Measurements from ENCODE around the gene TMIE.

The TMIE gene, protein sequence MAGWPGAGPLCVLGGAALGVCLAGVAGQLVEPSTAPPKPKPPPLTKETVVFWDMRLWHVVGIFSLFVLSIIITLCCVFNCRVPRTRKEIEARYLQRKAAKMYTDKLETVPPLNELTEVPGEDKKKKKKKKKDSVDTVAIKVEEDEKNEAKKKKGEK

DNA sequence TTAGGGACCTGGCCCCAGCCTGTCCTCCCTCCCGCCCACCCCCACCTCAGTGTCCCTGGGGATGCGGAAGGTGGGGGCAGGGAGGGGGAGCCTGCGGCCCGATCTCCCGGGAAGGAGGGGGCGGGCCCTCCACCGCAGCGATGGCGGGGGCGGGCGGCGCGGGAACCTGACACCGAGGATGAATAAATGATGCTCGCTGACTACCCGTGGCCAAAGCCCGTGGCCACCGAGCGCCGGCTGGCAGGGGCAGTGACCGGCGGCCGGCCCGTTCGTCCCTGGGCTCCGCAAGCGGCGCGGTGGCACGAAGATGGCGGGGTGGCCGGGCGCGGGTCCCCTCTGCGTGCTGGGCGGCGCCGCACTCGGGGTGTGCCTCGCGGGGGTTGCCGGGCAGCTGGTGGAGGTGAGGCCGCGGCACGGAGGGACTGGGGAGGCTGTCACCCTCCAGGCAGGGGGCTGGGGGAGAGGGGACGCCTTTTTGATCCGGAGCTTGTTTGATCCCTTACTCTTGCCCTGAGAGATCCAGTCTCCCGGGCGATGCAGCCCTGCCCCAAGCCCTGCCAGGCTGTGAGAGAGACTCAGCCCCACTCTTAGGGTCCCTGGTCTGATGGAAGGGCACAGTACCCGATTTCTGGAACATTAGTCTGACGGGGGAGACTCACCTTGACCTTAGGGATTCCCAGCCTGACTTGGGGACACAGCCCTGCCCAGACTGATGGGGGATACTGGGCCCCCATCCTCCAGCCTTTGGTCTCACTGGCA lies at the start of gene TMIE:
Gene TMIE (plus strand): TSS at position 212 of the 759 bp plus-strand sequence. CDS start 96 bp downstream, at position 308.
- DNase-seq: no peak

DNA sequence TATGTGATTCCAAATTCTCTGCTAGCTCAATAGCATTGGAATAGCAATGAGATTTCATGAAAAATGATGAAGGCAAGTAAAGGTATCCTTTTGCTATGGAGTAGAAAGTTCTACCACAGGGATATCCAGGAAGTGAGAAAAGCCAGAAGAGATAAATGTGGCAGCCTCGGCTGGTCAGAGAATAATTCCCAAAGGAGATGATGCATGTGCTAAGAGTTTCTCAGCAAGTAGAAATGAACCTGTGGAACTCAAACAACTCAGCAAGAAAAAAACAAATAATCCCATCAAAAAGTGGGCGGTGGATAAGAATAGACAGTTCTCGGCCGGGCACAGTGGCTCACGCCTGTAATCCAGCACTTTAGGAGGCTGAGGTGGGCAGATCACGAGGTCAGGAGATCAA lies 45.9 kb upstream of the TMIE start:
- no peak for DNase-seq

DNA sequence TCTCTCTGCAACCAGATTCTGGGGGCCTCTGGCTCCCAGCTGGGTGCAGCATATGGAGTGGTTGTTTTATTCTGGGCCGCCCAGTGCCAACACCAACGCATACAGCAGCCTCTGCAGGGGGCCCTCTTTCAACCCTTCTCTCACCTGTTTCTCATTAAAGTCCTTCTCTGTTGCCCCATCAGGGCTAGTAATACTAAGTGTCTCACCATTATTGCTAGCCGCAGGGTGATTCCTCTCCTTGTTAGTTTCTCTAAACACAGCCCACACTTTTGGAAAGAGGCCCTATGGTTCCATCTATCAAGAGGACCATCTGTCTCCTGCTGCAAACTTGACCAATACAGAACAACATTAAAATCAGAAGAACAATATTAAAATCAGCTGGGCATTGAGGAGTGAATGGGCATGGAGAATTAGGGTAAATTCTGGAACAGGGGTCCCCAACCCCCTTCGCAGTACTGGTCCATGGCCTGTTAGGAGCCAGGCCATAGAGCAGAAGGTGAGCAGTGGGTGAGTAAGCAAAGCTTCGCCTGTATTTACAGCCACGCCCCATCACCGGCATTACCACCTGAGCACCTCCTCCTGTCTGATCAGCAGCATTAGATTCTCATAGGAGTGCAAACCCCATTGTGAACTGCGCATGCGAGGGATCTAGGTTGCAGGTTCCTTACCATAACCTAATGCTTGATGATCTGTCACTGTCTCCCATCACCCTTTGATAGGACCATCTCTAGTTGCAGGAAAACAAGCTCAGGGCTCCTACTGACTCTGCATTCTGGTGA lies 44.2 kb upstream of the TMIE start:
- DNase-seq: no peak

DNA sequence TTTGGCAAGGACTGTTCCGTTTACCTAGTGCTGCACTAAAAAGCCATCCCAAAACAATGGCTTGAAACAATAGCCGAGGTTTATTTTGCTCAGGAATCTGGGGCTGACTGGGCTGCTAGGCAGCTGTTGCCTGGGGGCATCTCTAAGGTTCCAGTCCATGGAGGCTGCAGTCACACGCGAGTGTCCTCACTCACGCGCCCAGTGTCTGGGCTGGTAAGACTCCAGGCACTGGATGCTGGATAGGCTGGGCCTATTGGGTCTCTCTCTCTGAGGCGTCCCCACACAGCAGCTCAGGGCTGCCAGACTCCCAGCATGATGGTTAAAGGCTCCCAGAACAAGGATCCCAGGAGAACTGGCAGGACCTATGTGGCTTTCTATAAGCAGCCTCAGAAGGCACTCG lies 41.9 kb upstream of the TMIE start:
- DNase-seq: no peak

DNA sequence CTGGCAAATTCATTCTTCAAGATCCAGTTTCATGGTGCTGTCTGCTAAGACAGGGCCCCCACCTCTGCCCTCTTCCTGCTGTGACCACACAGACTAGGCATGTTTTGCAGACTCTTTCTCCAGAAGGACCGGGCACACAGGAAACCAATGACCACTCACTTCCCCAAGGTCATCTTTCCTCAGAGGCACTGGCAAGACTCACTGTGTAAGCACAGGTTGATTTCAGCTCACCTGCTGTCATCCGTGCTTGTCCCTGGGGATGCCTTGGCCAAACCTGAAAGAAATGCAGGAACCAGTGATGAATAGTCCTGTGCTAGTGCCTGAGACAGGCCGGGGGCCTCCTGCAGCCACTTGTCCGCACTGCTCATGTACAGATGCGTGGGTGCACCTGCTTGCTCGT lies 41.2 kb upstream of the TMIE start:
- no peak for DNase-seq

DNA sequence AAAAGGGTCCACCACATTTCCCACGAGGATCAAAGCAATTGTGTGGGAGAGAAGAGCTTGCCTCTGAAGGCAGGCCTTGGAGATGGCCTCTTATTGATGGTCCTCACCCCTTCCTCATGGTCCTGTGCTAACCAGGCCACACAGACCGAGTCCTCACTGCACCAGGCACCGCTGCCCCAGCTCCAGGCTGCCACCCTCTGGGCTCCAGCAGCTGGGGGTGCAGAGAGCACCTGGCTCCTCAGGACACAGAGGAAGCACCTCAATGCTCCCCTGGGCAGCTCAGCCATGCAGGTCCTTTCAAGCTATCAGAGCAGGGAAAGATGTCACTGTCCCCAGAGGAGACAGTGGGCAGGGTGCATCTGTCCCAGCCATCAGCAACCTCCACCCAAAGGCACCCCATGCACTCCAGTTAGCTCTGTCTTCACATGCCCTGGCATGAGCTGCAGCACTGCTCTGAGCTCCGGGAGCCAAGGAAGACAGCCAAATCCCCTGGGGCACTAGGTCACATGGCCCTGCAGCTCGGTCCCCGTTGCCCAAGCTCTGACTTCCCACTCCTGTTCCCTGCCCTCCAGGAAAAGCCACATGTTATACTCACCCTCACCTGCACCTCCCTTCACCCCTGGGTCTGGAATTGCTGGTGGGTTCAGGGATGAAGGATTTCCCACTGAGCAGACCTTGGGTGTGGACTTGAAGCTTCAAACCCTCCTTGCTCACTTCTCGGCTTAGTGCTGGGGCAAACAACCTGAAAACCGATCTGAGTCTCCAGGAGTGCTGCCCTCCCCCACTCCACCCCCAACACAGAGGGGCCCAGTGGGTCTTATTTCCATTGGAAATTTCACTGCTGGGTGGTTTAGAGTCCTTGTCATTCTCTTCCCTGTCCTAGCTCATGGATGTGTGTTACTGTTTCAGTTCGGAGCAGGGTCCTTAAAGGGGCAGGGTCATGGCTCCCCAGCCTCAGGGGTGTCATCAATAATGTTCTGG lies 40.4 kb upstream of the TMIE start:
- DNase-seq: peak; percentile 26

DNA sequence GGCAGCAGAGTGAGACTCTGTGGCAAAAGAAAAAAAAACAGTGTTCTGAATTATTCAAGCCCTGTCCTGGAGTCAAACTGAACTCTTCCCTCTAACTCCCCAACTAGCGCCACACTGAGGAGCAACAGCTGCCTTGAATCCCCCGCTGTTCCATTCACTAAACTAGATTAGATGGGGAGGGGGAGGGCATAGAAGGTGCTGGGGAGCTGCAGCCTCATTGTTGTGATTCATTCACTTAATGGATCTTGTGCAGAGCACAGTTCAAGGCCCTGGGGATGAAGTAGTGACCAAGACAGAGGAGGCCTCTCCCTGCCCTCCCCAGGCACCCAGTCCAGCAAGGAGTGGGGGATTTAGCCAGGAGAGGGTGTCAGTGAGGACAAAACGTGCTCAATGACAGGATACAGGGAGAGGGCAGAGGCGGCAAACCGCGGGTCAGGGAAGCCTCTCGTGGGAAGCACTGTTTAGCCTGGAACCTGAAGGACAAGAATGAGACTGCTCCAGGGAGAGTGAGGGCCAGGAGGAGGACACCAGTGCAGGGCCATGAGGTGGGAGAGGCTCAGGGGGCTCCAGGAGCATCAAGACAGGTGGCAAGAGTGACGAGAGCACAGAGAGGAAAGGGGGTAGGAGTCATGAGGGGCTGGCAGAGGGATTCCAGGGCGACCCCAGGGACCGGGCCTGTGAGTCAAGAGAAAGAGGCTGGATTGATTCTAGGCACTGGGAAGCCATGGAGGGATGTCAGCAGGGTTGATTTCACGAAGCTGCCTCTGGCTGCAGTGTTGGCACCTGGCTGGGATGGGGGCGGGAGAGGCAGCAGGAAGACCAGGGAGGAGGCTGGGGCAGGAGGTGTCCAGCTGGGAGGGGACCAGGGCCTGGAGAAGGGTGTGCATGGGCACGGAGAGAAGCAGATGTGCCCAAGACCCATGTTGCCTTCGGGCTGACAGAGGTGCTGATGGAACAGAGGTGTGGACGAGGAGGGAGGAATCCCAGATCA lies 39.1 kb upstream of the TMIE start:
- DNase-seq: peak; percentile 26

DNA sequence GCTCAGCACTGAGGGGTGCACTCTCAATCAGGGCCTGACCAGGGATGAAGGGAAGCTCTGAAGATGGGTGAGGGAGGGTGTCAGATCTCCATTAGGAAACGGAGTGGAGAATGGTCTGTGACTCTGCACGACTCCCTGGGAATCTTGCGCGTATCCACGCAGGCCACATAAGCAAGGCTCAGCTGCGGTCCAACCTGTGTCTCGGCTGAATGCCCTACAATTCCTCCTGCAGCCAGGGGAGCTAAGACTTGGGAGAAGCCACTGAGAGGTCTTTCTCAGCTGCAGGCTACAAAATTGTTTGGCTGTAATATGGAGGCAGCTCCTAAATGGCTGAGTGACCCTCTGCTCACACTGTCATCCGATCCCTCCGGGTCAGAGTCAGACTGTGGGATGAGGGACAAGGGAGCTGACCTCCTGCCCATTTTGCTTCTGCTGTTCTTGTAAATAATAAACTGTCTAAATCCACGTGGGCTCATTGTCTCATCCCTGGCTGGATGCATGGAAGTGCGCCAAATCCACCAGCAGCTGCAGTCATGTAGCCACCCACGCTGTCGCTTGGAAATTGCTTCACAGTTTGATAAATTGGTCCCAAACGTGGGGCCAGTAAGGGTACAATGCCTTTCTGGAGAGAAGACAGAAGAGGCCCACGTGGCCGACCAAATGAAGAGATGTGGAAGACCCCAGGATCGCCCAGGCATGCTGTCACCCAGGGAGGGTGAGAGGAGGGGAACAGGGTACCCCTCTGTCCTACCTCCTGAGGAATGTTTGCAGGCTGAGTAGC lies 38.2 kb upstream of the TMIE start:
- peak; percentile 77 for DNase-seq

DNA sequence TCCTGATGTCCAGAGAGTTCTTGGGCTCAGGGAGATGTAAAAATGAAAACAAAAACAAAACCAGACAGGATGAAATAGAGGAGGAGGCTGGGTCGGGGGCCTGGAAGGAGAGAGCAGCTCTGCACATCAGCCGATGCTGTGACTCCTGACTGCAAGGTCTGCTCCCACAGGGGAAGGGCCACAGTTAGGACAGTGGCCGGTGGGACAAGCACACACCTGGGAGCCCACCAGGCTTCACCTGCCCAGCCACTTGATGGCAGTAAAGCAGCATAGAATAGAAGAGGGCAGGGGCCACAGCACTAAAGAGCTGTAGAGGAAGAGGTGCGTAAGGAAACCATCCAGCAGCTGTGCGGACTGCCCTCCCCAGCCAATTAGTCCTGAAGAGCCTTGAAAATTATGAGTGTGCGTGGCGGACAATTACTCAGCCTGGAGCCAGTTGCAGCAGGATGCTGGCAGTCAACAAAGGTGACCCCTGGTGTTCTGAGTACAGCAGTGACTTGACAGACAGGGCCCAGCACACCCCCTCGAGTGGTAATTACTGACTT lies 37.5 kb upstream of the TMIE start:
- peak; percentile 36 for DNase-seq

DNA sequence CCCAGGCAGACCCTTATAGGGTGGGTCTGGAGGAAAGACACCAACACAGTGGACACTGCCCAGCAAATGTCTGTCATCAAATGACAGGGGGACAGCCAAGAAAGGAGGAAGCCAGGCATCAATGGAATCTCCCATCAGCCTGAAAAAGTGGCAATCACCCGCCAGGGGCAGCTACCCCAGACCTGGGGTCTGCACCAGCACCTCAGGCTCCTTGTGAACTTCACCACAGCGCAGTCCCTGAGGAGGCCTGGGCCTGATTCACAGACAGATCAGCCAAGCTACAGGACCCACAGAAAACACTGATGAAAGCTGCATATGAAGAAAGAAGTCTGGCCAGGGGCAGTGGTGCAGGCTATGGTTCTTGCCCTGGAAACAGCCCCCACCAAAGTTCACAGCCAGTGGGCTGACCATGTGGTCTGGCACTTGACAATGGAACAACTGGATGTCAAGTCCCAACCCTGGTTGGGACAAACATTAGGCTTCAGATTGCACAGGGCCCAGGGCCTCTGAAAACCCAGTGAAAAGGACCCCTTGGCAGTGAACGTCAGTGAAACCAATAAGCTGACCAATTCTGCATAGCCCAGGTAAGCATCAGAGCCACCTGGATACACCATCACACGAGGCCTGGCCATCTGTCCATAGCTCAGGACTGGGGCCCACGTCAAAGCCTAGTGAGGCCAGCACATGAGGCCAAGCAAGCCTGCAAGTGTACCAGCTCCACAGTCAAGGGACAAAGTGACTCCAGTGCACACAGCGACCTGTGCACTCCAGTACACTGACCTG lies 36.8 kb upstream of the TMIE start:
- DNase-seq: peak; percentile 16

DNA sequence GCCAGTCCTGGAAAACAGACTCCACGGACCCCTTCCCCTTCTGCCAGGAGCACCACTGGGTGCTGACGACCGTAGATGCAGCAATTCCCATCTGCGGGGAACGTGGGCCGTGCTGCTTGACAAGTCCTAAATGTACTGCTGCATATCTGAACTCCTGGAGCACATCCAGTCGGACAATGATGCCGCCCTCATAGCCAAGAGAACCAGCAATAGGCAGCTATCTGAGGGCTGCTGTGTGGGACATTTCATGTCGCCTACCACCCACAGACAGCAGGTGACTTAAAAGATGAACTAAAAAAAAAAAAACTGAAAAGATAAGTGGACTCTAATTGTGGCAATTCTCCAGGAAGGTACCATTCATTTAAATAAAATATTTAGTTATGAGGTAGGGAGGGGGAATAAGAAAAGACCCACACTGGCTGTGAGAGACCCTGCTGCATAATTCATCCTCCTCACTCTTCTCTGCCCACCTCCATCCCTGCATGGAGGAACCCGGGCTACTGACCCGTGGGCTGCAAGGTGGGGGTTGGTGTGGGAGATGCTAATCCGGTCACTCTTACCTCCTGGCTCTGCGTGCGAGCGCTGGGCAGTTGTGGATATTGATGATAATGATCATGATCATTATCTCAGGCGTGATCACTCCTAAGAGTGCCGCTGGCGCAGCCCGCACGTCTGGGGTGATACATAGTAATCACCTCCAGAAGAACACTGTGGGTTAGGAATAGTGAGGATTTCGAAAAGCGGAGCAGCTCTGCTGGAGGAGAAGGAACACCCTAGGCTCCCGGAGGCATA lies 36.0 kb upstream of the TMIE start:
- no peak for DNase-seq

DNA sequence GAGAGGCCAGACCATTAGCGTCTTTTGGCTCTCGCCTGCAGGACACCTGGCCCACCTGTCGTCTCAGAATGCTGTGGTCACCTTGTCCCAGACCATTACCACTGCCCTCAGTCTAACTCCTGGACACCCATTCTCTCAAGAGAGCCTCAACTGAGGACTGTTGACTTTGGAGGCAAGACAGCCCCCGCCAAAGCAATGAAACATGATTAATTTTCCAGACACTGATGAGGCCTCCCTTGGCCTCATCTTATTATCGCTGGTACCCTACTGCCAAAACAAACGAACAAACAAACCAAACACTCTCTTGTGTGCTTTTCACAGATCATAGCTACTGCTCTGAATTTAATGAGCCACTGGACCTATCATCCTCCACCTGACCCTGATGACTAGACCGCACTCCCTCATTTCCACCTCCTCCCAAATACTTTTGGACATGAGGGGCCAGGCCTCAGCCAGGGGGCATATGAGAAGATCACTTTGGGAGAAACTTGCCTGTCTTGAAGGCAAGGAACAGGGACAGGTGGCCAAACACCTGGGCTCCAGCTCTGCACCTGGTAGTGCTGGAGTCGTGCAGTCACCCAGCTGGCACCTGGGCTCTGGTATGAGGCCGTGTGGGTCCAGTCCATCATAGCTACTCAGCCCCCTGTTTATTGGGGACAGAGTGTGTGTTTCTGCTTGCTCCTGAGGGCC lies 35.3 kb upstream of the TMIE start:
- peak; percentile 20 for DNase-seq

DNA sequence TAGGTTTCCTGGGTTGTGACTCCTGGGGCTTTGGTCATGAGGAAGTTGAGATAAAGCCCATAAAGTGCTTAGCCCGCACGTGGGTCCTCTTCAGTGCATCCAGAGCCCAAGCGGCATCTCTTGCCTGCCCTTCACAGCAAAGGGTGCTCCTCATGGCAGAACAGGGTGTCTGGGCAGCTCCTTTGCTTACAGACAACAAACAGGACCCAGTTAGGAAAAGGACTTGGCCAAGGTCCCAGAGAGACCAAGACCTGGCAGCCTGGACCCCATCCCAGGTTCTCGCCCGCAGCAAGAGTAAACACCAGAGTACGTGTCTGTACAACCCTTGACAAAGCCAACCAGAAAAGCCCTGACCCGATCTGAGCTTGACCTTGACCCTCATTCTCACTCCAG lies 34.7 kb upstream of the TMIE start:
- DNase-seq: peak; percentile 18

DNA sequence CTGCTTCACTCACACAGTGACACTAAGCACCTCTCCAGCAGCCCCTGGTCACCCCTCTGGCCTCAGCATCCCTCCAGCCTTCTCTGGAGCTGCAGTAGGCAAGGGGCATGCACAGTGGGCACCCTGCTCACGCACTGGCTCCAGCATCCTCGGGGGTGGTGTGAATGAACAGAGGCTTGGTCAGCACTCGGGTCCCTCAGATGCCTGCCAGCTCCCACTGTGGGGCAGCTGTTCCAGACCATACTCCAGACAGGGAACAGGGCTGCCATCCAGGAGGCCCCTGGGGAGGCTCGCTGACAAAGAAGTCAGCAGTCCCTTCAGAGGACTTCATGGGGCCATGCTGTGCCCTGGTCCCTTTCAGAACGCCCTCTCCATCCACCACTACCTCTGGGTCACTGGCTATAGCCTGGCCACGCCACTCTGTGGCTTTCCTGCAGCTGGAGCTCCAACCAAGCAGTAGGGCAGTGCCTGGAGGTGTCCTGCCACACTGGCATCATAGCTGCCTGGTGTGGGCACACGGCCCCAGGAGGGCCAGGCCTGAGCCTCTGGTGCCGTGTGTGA lies 34.1 kb upstream of the TMIE start:
- peak; percentile 20 for DNase-seq

DNA sequence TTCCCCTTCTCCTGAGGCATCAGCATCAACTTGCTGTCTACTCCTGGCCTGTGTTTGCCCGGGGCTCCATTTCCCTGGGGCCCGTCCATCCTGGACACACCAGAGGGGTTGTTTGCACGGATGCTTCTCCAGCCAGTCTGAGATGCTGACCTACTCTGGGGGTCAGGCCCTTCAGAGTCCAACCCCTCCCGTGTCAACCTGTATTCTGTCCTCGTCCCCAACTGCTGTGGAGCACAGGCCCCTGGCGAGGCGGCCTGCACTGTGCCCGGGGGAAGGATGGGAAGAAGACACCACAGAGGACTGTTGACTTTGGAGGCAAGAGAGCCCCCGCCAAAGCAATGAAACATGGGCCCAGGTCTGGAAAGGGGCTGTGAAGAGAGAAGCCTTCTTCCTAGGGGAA lies 33.5 kb upstream of the TMIE start:
- DNase-seq: peak; percentile 16

DNA sequence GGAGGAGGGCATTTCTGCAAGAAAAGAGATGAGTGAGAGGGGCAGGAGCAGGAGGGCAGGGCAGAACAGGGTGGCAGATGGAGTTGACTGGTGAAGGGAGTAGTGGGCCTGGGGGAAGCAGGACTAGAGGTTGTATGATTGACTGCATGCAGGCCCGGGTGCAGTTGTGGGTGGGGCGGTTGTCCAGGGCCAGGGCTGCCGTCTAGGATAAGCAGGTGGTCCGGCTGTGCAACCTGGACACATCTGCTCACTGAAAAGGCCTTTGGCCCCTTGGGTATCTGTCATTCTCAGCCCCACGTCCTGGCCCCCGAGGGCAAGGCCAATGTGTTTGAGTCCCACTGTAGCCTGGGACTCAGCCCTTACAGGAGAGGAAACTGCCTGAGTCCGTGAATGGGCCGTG lies 33.1 kb upstream of the TMIE start:
- DNase-seq: no peak

DNA sequence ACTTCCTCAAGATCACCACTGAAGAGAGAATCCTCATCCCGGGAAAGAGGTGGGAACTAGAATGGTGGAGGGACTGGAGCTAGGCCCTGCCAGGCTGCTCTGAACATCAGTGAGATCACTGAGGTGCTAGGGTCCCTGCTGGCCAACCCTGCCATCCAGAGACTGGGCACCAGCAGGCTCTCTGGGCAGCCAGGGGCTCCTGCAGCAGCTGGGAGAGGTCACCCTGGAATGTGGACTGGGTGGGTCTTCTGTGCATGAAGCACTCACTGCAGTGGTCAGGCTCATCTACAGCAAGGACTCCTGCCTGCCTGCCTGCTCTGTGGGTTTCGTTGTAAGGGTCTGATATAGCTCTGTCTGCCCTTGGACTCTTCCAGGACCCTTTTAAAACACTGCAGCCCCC lies 32.6 kb upstream of the TMIE start:
- no peak for DNase-seq

Measured in left hindlimb (tissue), 1 donor.